Thymus (tissue), 11 donors: ENCODE data around the gene OMD. TPM values are rescaled to one million over a fixed set of nuclear protein-coding genes. Genes with fewer than 3 reads are reported as not detected.

Experiments used
- DNase-seq, 9 donors: peaks; one replicate each; pipeline ENCODE4 v3.0.0-alpha.2; 2013; ENCODE audit warnings: low spot score in 9 of 9, low read depth in 6 of 9, missing footprints in 1 of 9
- H3K27ac ChIP-seq, 2 donors: one replicate each; pipeline ENCODE4 v1.5.1; 2013; ENCODE audit warnings: control low read depth in 1 of 2, low read depth in 1 of 2, low read length in 1 of 2, mild to moderate bottlenecking in 1 of 2, moderate library complexity in 1 of 2
- H3K27me3 ChIP-seq, 2 donors: one replicate each; pipeline ENCODE4 v1.5.1; 2013; ENCODE audit warnings: low read length in 1 of 2; ENCODE audit not compliant: control insufficient read depth in 2 of 2, insufficient read depth in 1 of 2
- H3K36me3 ChIP-seq, 2 donors: one replicate each; pipeline ENCODE4 v1.5.1; 2013; ENCODE audit warnings: low read length in 1 of 2, mild to moderate bottlenecking in 1 of 2, moderate library complexity in 1 of 2; ENCODE audit not compliant: control insufficient read depth in 2 of 2, insufficient read depth in 2 of 2
- H3K4me1 ChIP-seq, 2 donors: one replicate each; pipeline ENCODE4 v1.5.1; 2013; ENCODE audit warnings: low read length in 2 of 2; ENCODE audit not compliant: control insufficient read depth in 2 of 2, insufficient read depth in 2 of 2
- H3K4me3 ChIP-seq, 2 donors: one replicate each; pipeline ENCODE4 v1.5.1; 2013; ENCODE audit warnings: low read length in 2 of 2, control low read depth in 1 of 2, mild to moderate bottlenecking in 1 of 2
- H3K9me3 ChIP-seq, 2 donors: one replicate each; pipeline ENCODE4 v1.5.1; 2013; ENCODE audit warnings: low read length in 1 of 2, mild to moderate bottlenecking in 1 of 2; ENCODE audit not compliant: control insufficient read depth in 2 of 2, insufficient read depth in 1 of 2
- WGBS: extraction: QIAGEN DNeasy Blood & Tissue Kit; methylation state at CpG from one replicate; pipeline ENCODE4 v1.1.7; 2013; 5-methylcytosine and 5-hydroxymethylcytosine counted together
- polyA plus RNA-seq: library from polyadenylated mRNA; stranded (reverse); fragments of 200-250 nt; gene quantifications from one replicate; pipeline ENCODE4 v1.2.3, GENCODE V29; 2013
- total RNA-seq: library from RNA; stranded (reverse); fragments of 120-200 nt; gene quantifications from one replicate; pipeline ENCODE4 v1.2.4, GENCODE V29; 2013
- donor health status: healthy.

Gene OMD
- total and polyA plus RNA-seq, 2 donors, result 0.61 to 1.3 TPM

DNA sequence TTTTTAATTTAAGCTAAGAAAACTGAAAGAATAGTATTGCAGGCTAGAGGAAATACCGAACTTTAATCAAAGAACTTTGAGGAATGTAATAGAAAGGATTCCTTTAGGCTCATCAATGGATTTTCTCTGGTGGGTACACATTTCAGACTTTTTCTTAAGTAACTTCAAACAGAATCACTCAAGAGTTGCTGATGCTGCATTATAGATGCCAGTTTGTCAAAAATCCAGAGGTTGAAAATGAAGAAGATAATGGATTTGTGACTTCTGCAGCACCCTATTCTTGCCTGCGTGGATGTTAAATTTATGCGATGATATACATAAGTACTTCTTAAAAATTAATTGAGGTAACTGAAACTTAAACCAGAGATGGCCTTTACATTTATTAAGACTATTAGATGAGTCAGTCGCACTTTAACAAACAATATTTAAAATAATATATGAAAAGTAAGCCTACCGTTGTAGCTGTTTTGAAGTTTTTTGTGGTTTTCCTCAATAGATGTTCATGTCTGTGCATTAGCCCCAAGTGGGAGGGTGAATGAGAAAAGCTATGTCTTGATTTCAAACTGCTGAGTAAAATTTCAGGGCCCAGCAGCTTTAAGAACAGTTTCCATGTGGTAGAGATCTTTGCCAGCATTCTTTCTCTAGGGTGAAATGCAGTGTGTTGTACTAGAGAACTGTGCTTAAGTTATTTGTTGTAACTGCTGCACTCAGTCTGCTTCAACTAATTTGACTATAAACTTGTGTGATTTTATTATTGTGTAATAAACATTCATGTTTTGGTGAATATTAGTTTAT, 20.0 kb downstream of the OMD start, which contains the start of gene OGN:
Gene OGN (minus strand): TSS at position 537 of the 795 bp plus-strand sequence. CDS start 1,171 bp downstream, outside the sequence.
- Histone ChIP-seq H3K27me3 (no peaks in the 10 kb centered on the region), H3K9me3 (no peaks in the 10 kb centered on the region), H3K27ac (peak within 1 kb of the TSS in 1 of 2 donors; percentile 34), H3K36me3 (no peaks in the 10 kb centered on the region), H3K4me3 (no peak within 1 kb of the TSS), H3K4me1 (peaks cover 11 to 20% of the 10 kb centered on the region in 2 donors)
- DNase-seq, result peak in 4 of 9 donors; percentile 19 to 62 (median 38)
- WGBS, result 57% methylated on average over 5 of the region's 5 CpGs

DNA sequence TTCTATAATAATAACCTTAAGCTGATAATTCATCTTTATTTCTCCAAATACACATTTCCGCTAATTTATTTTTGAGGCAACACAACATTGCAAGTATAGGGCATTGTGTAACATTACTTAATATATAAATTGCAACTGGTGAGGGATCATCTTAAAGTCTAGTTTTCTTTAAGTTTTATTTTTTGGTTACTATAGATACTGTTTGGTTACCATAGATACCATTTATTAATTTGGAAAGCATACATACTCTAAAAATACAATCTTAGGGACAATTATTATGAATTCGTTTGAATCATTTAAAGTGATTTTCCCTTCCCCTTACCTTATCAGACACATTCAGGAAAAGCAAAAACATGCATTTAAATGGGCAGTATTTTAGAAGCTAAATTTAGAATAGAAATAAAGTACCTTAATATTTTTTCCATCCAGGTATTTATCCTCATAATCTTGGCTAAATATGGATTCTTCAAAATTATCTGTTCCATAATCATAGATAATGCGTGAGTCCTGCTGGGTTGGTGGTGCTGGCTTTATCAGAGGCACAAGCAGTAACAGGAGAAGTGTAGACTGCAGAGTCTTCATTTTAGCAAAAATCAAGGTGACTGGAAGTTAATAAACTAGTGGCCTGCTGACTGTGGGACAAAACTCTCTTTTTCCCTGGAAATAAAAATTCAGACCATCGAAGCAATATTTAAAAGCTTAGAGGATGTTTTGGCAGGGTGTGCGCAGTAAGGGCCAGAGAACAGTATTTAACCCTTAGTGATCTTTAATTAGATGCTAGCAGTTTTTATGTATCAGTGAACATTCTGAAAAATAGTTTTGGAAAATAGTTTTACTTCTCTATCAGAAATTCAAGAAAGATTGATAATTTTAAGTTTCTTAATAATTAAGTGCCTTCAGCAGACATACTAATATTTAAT, 21.2 kb downstream of the OMD start:
- DNase-seq, result no peak
- WGBS, result 85% methylated on average over 5 of the region's 5 CpGs
- H3K4me3 ChIP-seq, result no peak overlapping the region
- no peaks in the 10 kb centered on the region for H3K36me3 ChIP-seq
- H3K27ac ChIP-seq, result peak overlapping the region in 1 of 2 donors; percentile 42
- no peaks in the 10 kb centered on the region for H3K27me3 ChIP-seq
- no peaks in the 10 kb centered on the region for H3K9me3 ChIP-seq
- peaks cover 11 to 20% of the 10 kb centered on the region in 2 donors for H3K4me1 ChIP-seq

GRCh38 chr9:92402360-92402759, 21.9 kb downstream of the OMD start:
- no peaks in the 10 kb centered on the region for H3K27me3 ChIP-seq
- H3K4me3 ChIP-seq, result no peak overlapping the region
- DNase-seq, result no peak
- peaks cover 11 to 17% of the 10 kb centered on the region in 2 donors for H3K4me1 ChIP-seq
- peak overlapping the region in 1 of 2 donors; percentile 9 for H3K27ac ChIP-seq
- no peaks in the 10 kb centered on the region for H3K9me3 ChIP-seq
- 12% methylated on average over 1 of the region's 1 CpG for WGBS
- H3K36me3 ChIP-seq, result no peaks in the 10 kb centered on the region

- no peak overlapping the region for H3K4me3 ChIP-seq
- no peaks in the 10 kb centered on the region for H3K36me3 ChIP-seq
- WGBS, result 97% methylated on average over 3 of the region's 3 CpGs
- H3K27me3 ChIP-seq, result no peaks in the 10 kb centered on the region
- no peak overlapping the region for H3K27ac ChIP-seq
- DNase-seq, result no peak
- no peaks in the 10 kb centered on the region for H3K4me1 ChIP-seq
- peaks cover 0 to 3% of the 10 kb centered on the region in 2 donors for H3K9me3 ChIP-seq
Measured at GRCh38 chr9:92397853-92398252, 26.4 kb downstream of the OMD start.

- 97% methylated on average over 1 of the region's 1 CpG for WGBS
- H3K4me3 ChIP-seq, result no peak overlapping the region
- no peak for DNase-seq
Measured at GRCh38 chr9:92395617-92396016, 28.7 kb downstream of the OMD start.

GRCh38 chr9:92393686-92394085, 30.6 kb downstream of the OMD start:
- Histone ChIP-seq H3K9me3 (peaks cover 0 to 3% of the 10 kb centered on the region in 2 donors), H3K4me1 (no peaks in the 10 kb centered on the region), H3K27ac (no peak overlapping the region), H3K4me3 (no peak overlapping the region), H3K36me3 (no peaks in the 10 kb centered on the region), H3K27me3 (no peaks in the 10 kb centered on the region)
- DNase-seq, result no peak
- 90% methylated on average over 1 of the region's 1 CpG for WGBS

More at GRCh38 chr9:92395617-92396016, 28.7 kb downstream of the OMD start:
- H3K36me3 ChIP-seq, result no peaks in the 10 kb centered on the region
- no peak overlapping the region for H3K27ac ChIP-seq
- no peaks in the 10 kb centered on the region for H3K4me1 ChIP-seq
- H3K27me3 ChIP-seq, result no peaks in the 10 kb centered on the region
- peaks cover 0 to 3% of the 10 kb centered on the region in 2 donors for H3K9me3 ChIP-seq

DNA sequence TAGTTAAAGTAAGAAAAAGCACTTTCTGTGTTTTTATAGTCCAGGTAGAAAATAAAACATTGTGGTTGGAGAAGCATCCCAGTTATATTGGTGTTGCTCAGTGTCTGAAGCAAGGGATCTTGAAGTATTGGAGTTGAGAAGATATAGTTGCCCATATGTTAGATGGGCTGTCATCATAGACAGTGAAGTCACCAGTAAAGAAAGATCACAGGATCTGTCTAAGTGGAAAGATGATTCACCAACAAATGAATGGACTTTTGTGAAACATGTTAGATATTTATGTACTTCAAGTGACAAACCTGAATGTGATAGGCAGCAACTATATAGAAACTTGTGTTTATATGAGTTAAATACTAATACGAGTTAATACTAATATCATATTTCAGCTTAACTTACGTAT, 31.6 kb downstream of the OMD start:
- Histone ChIP-seq H3K4me1 (no peaks in the 10 kb centered on the region), H3K27ac (no peak overlapping the region), H3K9me3 (peaks cover 0 to 3% of the 10 kb centered on the region in 2 donors), H3K27me3 (no peaks in the 10 kb centered on the region), H3K36me3 (no peaks in the 10 kb centered on the region), H3K4me3 (no peak overlapping the region)
- WGBS, result 94% methylated on average over 2 of the region's 2 CpGs
- no peak for DNase-seq

DNA sequence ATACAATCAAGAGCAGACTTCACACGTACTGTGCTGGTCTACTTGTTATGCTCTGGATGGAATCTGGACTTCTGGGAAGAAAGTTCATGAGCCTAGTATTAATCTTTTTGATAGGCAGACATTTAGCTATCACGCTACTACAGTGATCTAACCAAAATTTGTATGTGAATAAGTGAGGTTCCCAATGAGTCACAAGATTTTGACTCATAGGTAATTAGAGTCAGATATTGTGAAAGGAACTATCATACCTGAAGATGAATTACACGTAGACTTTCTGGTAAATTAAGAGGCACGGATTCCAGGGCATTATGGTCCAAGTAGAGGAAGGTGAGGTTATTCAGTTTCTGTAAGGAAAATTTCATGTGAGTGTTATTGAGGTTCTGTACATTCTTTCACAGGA, 38.3 kb downstream of the OMD start:
- Histone ChIP-seq H3K27ac (no peak overlapping the region), H3K36me3 (no peaks in the 10 kb centered on the region), H3K9me3 (no peaks in the 10 kb centered on the region), H3K27me3 (no peaks in the 10 kb centered on the region), H3K4me3 (no peak overlapping the region), H3K4me1 (no peaks in the 10 kb centered on the region)
- DNase-seq, result no peak
- WGBS, result 95% methylated on average over 4 of the region's 4 CpGs

DNA sequence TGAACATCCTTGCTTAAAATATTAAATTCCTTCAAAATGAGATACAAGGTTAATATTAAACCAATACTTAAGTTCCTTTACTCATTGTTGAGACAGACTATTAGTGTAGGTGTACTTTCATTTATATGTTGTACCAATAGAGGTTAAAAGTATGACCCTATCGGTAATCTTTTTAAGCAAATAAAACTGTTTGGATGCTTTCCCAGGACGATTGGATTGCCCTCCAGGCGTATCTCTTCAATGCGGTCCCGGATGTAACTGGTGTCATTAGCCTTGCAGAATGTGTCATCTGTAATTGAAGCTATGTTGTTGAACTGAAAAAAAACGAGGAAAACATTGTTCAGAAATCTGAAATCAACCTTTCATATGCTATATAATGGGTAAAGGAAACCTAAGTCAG, 38.8 kb downstream of the OMD start:
- WGBS, result 95% methylated on average over 6 of the region's 6 CpGs

More for the DNA sequence above, 38.8 kb downstream of the OMD start:
- Histone ChIP-seq H3K27ac (no peak overlapping the region), H3K4me3 (no peak overlapping the region), H3K27me3 (no peaks in the 10 kb centered on the region), H3K4me1 (no peaks in the 10 kb centered on the region), H3K9me3 (no peaks in the 10 kb centered on the region), H3K36me3 (no peaks in the 10 kb centered on the region)
- no peak for DNase-seq
